B cell (primary cell): ENCODE data around the gene ADAMTS17. TPM values are rescaled to one million over a fixed set of nuclear protein-coding genes. Genes with fewer than 3 reads are reported as not detected.

Experiments used
- ATAC-seq: fragments of 200-7000 bp; cut with Tn5 transposase; one replicate; pipeline ENCODE4 v1.10.0; 2021; ENCODE audit warnings: low read depth, mild to moderate bottlenecking, moderate number of reproducible peaks, moderate library complexity
- CTCF ChIA-PET: fragments of 350-600 bp; sonication (Branson Sonifier 250); formaldehyde crosslinking; loops from one replicate; lab custom pipeline; 2021; ENCODE audit warnings: antibody characterized with exemption, inconsistent platforms; lab: Charles Lee
- POLR2A ChIA-PET: fragments of 350-600 bp; sonication (Branson Sonifier 250); formaldehyde crosslinking; loops from one replicate; lab custom pipeline; 2021; ENCODE audit warnings: antibody characterized with exemption; lab: Charles Lee
- DNase-seq: peaks from one replicate; pipeline ENCODE4 v3.0.0; 2013
- H2AFZ ChIP-seq: 2 replicates; pipeline ENCODE4 v1.6.1; 2012; ENCODE audit warnings: mild to moderate bottlenecking, low read depth, low read length; ENCODE audit not compliant: insufficient read depth, poor library complexity, severe bottlenecking
- H3K27ac ChIP-seq, 2 donors: 1 replicate in 1 of 2; 2 replicates in 1 of 2; pipeline ENCODE4 v1.5.1; 2012 to 2013; ENCODE audit warnings: low read length in 2 of 2, mild to moderate bottlenecking in 2 of 2, moderate library complexity in 1 of 2
- H3K27me3 ChIP-seq, 4 experiments: fragments of 200-600 bp in 1 of 4; sonication (generic) in 1 of 4; replicated peaks in 1 of 4; 1 replicate in 2 of 4; 2 replicates in 2 of 4; pipeline versions ENCODE4 v1.6.1 to v1.7.0; 2013 to 2016; ENCODE audit warnings: low read length in 3 of 4, mild to moderate bottlenecking in 2 of 4, mixed read lengths in 1 of 4, moderate library complexity in 1 of 4; ENCODE audit not compliant: insufficient read depth in 4 of 4, control insufficient read depth in 3 of 4; ENCODE audit errors: control extremely low read depth in 1 of 4
- H3K36me3 ChIP-seq, 2 experiments: replicated peaks in 1 of 2; 1 replicate in 1 of 2; 2 replicates in 1 of 2; pipeline versions ENCODE4 v1.6.1 to v1.7.1; 2013; ENCODE audit warnings: low read length in 1 of 2; ENCODE audit not compliant: insufficient read depth in 2 of 2, control insufficient read depth in 1 of 2; ENCODE audit errors: control extremely low read depth in 1 of 2, extremely low read depth in 1 of 2
- H3K4me1 ChIP-seq, 2 donors: fragments of 200-600 bp in 1 of 2; sonication (generic) in 1 of 2; 1 replicate in 1 of 2; 2 replicates in 1 of 2; pipeline versions ENCODE4 v1.5.1 to v1.6.1; 2013 to 2017; ENCODE audit warnings: low read length in 2 of 2; ENCODE audit not compliant: control insufficient read depth in 2 of 2, insufficient read depth in 2 of 2
- H3K4me2 ChIP-seq: replicated peaks from 2 replicates; pipeline ENCODE3; 2012; ENCODE audit warnings: mild to moderate bottlenecking, low read depth, low read length; ENCODE audit not compliant: poor library complexity, severe bottlenecking
- H3K4me3 ChIP-seq, 5 experiments: fragments of 200-600 bp in 1 of 5; sonication (generic) in 1 of 5; 1 replicate in 3 of 5; 2 replicates in 2 of 5; pipeline versions ENCODE4 v1.5.1 to v1.7.0; 2011 to 2016; ENCODE audit warnings: low read length in 4 of 5, mild to moderate bottlenecking in 4 of 5, low read depth in 2 of 5, control low read depth in 1 of 5, moderate library complexity in 1 of 5; ENCODE audit not compliant: insufficient read depth in 1 of 5; ENCODE audit errors: control extremely low read depth in 1 of 5, extremely low read depth in 1 of 5
- H3K79me2 ChIP-seq: fragments of 200-600 bp; sonication (generic); one replicate; pipeline ENCODE4 v1.6.0; 2016; ENCODE audit warnings: low read length; ENCODE audit not compliant: control insufficient read depth, insufficient read depth
- H3K9ac ChIP-seq: fragments of 200-600 bp; sonication (generic); 2 replicates; pipeline ENCODE4 v1.6.1; 2017; ENCODE audit warnings: mild to moderate bottlenecking, low read length, moderate library complexity
- H3K9me3 ChIP-seq, 3 donors: one replicate each; pipeline versions ENCODE4 v1.6.1 to v1.7.1; 2013; ENCODE audit warnings: low read length in 2 of 3; ENCODE audit not compliant: control insufficient read depth in 2 of 3, insufficient read depth in 1 of 3; ENCODE audit errors: control extremely low read depth in 1 of 3
- H4K20me1 ChIP-seq: 2 replicates; pipeline ENCODE4 v1.6.0; 2012; ENCODE audit warnings: mild to moderate bottlenecking, low read length; ENCODE audit not compliant: insufficient read depth, control insufficient read depth, poor library complexity, severe bottlenecking
- H3K27ac Mint-ChIP-seq: one replicate; pipeline ENCODE4 v1.8.0; 2021; ENCODE audit warnings: mixed read lengths
- H3K27me3 Mint-ChIP-seq: one replicate; pipeline ENCODE4 v1.8.0; 2021; ENCODE audit warnings: mixed read lengths
- H3K4me1 Mint-ChIP-seq: one replicate; pipeline ENCODE4 v1.8.0; 2021; ENCODE audit warnings: mixed read lengths
- H3K4me3 Mint-ChIP-seq: one replicate; pipeline ENCODE4 v1.8.0; 2021; ENCODE audit warnings: mixed read lengths
- H3K9me3 Mint-ChIP-seq: one replicate; pipeline ENCODE4 v1.8.0; 2022; ENCODE audit warnings: mixed read lengths; ENCODE audit not compliant: insufficient read depth
- EZH2 ChIP-seq: IDR thresholded peaks from 2 replicates; pipeline ENCODE4 v1.6.1; 2012; ENCODE audit warnings: borderline replicate concordance, low read depth, mild to moderate bottlenecking, moderate library complexity, low read length; ENCODE audit not compliant: insufficient read depth, poor library complexity, severe bottlenecking
- WGBS: methylation state at CpG from one replicate; pipeline ENCODE4 v1.1.5; 2013; ENCODE audit warnings: missing lambda C conversion rate; ENCODE audit not compliant: insufficient coverage; 5-methylcytosine and 5-hydroxymethylcytosine counted together
- intact Hi-C: fragments of 100-400 bp; cut with micrococcal nuclease; formaldehyde crosslinking; loops from one replicate; pipeline ENCODE4 v1.10.0; 2022
- polyA plus RNA-seq: library from polyadenylated mRNA; depleted of rRNA; stranded (reverse); fragments of >200 nt; gene quantifications from 2 replicates; pipeline ENCODE4 v1.2.3, GENCODE V29; 2012
- total RNA-seq, 2 donors: library from RNA; stranded (reverse); fragments of 120-200 nt in 1 of 2; gene quantifications; 1 replicate in 1 of 2; 2 replicates in 1 of 2; pipeline versions ENCODE4 v1.2.3 to v1.2.4, GENCODE V29; 2013 to 2022
- TF ChIP-seq, protein P1 (sequence below): fragments of 200-600 bp; IDR thresholded peaks from one replicate; pipeline ENCODE4 v1.8.0; 2022; ENCODE audit warnings: antibody characterized with exemption, mild to moderate bottlenecking

ADAMTS17 gene
- total and polyA plus RNA-seq, 2 donors (not counting 1 experiment from before 2014, with no cell fraction given), result 0.10 TPM; not detected in 1

DNA sequence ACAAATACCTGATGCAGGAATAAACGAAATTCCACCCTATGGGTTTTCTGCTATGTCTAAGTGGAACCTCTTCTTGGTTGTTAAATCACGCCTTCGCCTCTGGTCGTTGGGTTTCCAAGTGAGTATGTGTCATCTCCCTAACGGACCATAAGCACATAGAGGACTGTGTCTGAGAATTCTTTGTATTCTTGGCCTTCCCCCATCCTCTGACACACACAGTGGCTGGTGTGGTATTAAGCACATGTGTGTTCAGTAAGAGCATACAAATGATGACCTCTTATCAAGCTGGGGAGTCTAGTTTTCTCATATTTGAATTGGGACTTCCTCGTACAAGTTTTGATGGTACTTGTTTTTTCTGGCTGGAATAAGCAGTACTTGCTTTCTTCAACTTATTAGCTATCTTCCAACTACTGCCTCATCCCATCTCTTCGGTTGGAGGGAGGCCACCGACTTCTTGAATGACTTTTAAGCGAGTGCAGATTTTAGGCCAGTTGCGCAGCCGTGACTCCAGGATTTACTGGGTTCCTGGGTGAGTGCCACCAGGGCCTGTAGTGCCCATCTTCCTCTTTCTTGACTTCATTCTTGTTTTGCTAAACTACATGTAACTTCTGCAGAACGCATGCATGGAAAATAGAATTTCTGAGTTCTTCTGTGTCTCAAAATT is 240.2 kb downstream of the ADAMTS17 start:
- H3K4me1 ChIP-seq, result no peaks in the 10 kb centered on the region
- TF ChIP-seq, protein P1, sequence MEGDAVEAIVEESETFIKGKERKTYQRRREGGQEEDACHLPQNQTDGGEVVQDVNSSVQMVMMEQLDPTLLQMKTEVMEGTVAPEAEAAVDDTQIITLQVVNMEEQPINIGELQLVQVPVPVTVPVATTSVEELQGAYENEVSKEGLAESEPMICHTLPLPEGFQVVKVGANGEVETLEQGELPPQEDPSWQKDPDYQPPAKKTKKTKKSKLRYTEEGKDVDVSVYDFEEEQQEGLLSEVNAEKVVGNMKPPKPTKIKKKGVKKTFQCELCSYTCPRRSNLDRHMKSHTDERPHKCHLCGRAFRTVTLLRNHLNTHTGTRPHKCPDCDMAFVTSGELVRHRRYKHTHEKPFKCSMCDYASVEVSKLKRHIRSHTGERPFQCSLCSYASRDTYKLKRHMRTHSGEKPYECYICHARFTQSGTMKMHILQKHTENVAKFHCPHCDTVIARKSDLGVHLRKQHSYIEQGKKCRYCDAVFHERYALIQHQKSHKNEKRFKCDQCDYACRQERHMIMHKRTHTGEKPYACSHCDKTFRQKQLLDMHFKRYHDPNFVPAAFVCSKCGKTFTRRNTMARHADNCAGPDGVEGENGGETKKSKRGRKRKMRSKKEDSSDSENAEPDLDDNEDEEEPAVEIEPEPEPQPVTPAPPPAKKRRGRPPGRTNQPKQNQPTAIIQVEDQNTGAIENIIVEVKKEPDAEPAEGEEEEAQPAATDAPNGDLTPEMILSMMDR, result no peak
- no peak for TF ChIP-seq EZH2
- ChIA-PET CTCF (no interaction called here), POLR2A (no interaction called here)
- ATAC-seq, result no peak
- intact Hi-C loops, result no loop called here
- WGBS, result 99% methylated on average over 9 of the region's 12 CpGs
- no peak overlapping the region for H3K9ac ChIP-seq
- H3K4me2 ChIP-seq, result no peak overlapping the region
- no peaks in the 10 kb centered on the region for H4K20me1 ChIP-seq
- no peak overlapping the region for H3K4me3 ChIP-seq
- H3K9me3 Mint-ChIP-seq, result no peaks in the 10 kb centered on the region
- no peaks in the 10 kb centered on the region for H3K36me3 ChIP-seq
- H3K27ac ChIP-seq, result no peak overlapping the region
- H3K27me3 Mint-ChIP-seq, result no peaks in the 10 kb centered on the region
- no peak overlapping the region for H3K4me3 Mint-ChIP-seq
- H3K4me1 Mint-ChIP-seq, result no peaks in the 10 kb centered on the region
- H3K9me3 ChIP-seq, result peaks cover 0 to 4% (median 0%) of the 10 kb centered on the region in 3 donors
- H3K27me3 ChIP-seq, result no peaks in the 10 kb centered on the region
- DNase-seq, result no peak
- no peak overlapping the region for H2AFZ ChIP-seq
- H3K79me2 ChIP-seq, result no peaks in the 10 kb centered on the region
- no peak overlapping the region for H3K27ac Mint-ChIP-seq

DNA sequence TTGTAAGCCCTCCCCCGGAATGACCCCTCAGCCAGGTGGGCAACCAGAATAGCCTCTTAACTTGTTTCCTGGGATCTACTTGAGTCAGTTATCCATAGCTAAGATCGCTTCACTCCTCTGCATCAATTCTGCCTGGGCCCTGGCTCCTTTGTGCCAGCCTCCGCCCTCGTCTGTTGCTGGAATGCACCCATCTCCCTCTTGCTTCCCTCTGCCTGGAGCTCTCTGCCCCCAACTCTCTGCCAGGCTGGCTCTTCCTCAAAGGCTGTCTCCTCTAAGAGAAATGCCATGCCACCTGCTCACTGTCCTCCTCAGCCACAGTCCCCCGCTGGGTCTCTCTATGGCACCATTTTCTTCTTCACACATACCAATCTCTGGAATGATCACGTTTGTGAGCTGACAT is 240.8 kb downstream of the ADAMTS17 start:
- intact Hi-C loops, result no loop called here
- no peak overlapping the region for H3K4me3 Mint-ChIP-seq
- DNase-seq (no peak), ATAC-seq (no peak)
- H3K27ac ChIP-seq, result no peak overlapping the region
- H3K9me3 ChIP-seq, result peaks cover 0 to 4% (median 0%) of the 10 kb centered on the region in 3 donors
- H3K9ac ChIP-seq, result no peak overlapping the region
- no peaks in the 10 kb centered on the region for H3K4me1 Mint-ChIP-seq
- H3K36me3 ChIP-seq, result no peaks in the 10 kb centered on the region
- no peaks in the 10 kb centered on the region for H3K4me1 ChIP-seq
- H3K27me3 Mint-ChIP-seq, result no peaks in the 10 kb centered on the region
- WGBS, result 88% methylated on average over 6 of the region's 6 CpGs
- no peak overlapping the region for H3K4me3 ChIP-seq
- CTCF ChIA-PET, result no interaction called here
- H3K27me3 ChIP-seq, result no peaks in the 10 kb centered on the region
- no peak overlapping the region for H3K27ac Mint-ChIP-seq
- H3K4me2 ChIP-seq, result no peak overlapping the region
- no peak overlapping the region for H2AFZ ChIP-seq
- POLR2A ChIA-PET, result no interaction called here
- no peak for TF ChIP-seq EZH2
- TF ChIP-seq, protein P1, result no peak
- no peaks in the 10 kb centered on the region for H3K9me3 Mint-ChIP-seq
- no peaks in the 10 kb centered on the region for H4K20me1 ChIP-seq
- H3K79me2 ChIP-seq, result no peaks in the 10 kb centered on the region
